Endothelial cell of umbilical vein (primary cell): ENCODE results near the gene MAGI3. TPM values are rescaled to one million over a fixed set of nuclear protein-coding genes. Genes with fewer than 3 reads are reported as not detected.

Experiments used
- BruUV-seq: library from RNA; stranded (reverse); fragments of 400-500 nt; replicated peaks from 2 replicates; lab custom pipeline; 2021; lab: Mats Ljungman, UMichigan
- CTCF ChIA-PET: fragments of 300-600, 350-600 bp; sonication (Branson Sonifier 250); formaldehyde crosslinking; loops from one replicate; lab custom pipeline; 2021; ENCODE audit warnings: antibody characterized with exemption, inconsistent platforms; lab: Charles Lee
- POLR2A ChIA-PET: fragments of 300-600, 350-600 bp; sonication (Branson Sonifier 250); formaldehyde crosslinking; loops from one replicate; lab custom pipeline; 2021; ENCODE audit warnings: antibody characterized with exemption, inconsistent platforms; lab: Charles Lee
- DNase-seq: peaks from one replicate; pipeline ENCODE4 v3.0.0-alpha.2; 2011; ENCODE audit warnings: low read depth, low spot score
- FAIRE-seq: peaks from 2 replicates; lab custom pipeline; 2011; peaks lifted over from hg19 to GRCh38; lab: Jason Lieb, UNC
- H2AFZ ChIP-seq: 2 replicates; pipeline ENCODE4 v1.6.0; 2012; ENCODE audit warnings: low read depth, low read length, control low read depth, inconsistent platforms
- H3K27ac ChIP-seq: 2 replicates; pipeline ENCODE4 v1.5.1; 2011; ENCODE audit warnings: low read depth, mild to moderate bottlenecking, control low read depth, low read length, moderate library complexity; ENCODE audit not compliant: insufficient read depth
- H3K27me3 ChIP-seq, 2 experiments: 2 replicates each; pipeline versions ENCODE4 v1.6.0 to v1.6.1; 2011; ENCODE audit warnings: low read length in 2 of 2, mixed read lengths in 1 of 2; ENCODE audit not compliant: control insufficient read depth in 2 of 2, insufficient read depth in 2 of 2
- H3K36me3 ChIP-seq, 2 experiments: 2 replicates in 1 of 2; 3 replicates in 1 of 2; pipeline ENCODE4 v1.5.1; 2011; ENCODE audit warnings: low read length in 2 of 2, mild to moderate bottlenecking in 1 of 2, moderate library complexity in 1 of 2; ENCODE audit not compliant: control insufficient read depth in 2 of 2, insufficient read depth in 2 of 2; ENCODE audit errors: extremely low read depth in 1 of 2
- H3K4me1 ChIP-seq: 3 replicates; pipeline ENCODE4 v1.5.1; 2011; ENCODE audit warnings: mild to moderate bottlenecking, low read length; ENCODE audit not compliant: control insufficient read depth, insufficient read depth; ENCODE audit errors: extremely low read depth
- H3K4me2 ChIP-seq: 2 replicates; pipeline ENCODE4 v1.6.1; 2011; ENCODE audit warnings: low read length, control low read depth, mixed read lengths; ENCODE audit not compliant: insufficient read depth
- H3K4me3 ChIP-seq, 3 experiments: fragments of 200-600 bp in 1 of 3; sonication (generic), shearing (Covaris generic) in 1 of 3; replicated peaks in 1 of 3; 2 replicates each; pipeline ENCODE4 v1.5.1; 2011 to 2016; ENCODE audit warnings: control low read depth in 3 of 3, low read length in 3 of 3, mild to moderate bottlenecking in 2 of 3, inconsistent platforms in 1 of 3, low read depth in 1 of 3, moderate library complexity in 1 of 3; ENCODE audit not compliant: insufficient read depth in 1 of 3
- H3K79me2 ChIP-seq: 2 replicates; pipeline ENCODE4 v1.6.0; 2012; ENCODE audit warnings: low read length, inconsistent platforms; ENCODE audit not compliant: control insufficient read depth, insufficient read depth
- H3K9ac ChIP-seq: replicated peaks from 2 replicates; pipeline ENCODE3; 2011; ENCODE audit warnings: low read length, control low read depth; ENCODE audit not compliant: insufficient read depth; ENCODE audit errors: extremely low read depth
- H3K9me1 ChIP-seq: replicated peaks from 3 replicates; pipeline ENCODE4 v1.6.0; 2011; ENCODE audit warnings: mild to moderate bottlenecking, low read length; ENCODE audit not compliant: control insufficient read depth, insufficient read depth; ENCODE audit errors: extremely low read depth
- H3K9me3 ChIP-seq: replicated peaks from 2 replicates; pipeline ENCODE4 v1.5.1; 2012; ENCODE audit warnings: low read length, inconsistent platforms; ENCODE audit not compliant: control insufficient read depth, insufficient read depth
- H4K20me1 ChIP-seq: replicated peaks from 2 replicates; pipeline ENCODE3; 2011; ENCODE audit warnings: mild to moderate bottlenecking, low read length; ENCODE audit not compliant: control insufficient read depth, insufficient read depth; ENCODE audit errors: extremely low read depth
- CTCF ChIP-seq, 2 donors: IDR thresholded peaks; 1 replicate in 1 of 2; 2 replicates in 1 of 2; pipeline ENCODE4 v1.5.1; 2011; ENCODE audit warnings: low read length in 2 of 2, mild to moderate bottlenecking in 2 of 2, moderate library complexity in 2 of 2, control low read depth in 1 of 2, inconsistent platforms in 1 of 2, low read depth in 1 of 2; ENCODE audit not compliant: insufficient read depth in 1 of 2; ENCODE audit errors: extremely low read depth in 1 of 2
- EZH2 ChIP-seq: IDR thresholded peaks from 2 replicates; pipeline ENCODE4 v1.6.1; 2012; ENCODE audit warnings: borderline replicate concordance, low read depth, mild to moderate bottlenecking, moderate library complexity, low read length, inconsistent platforms; ENCODE audit not compliant: severe bottlenecking
- FOS ChIP-seq: IDR thresholded peaks from 2 replicates; pipeline ENCODE4 v1.6.1; 2011; ENCODE audit warnings: mild to moderate bottlenecking, low read length, moderate library complexity, borderline replicate concordance; ENCODE audit not compliant: insufficient read depth
- GATA2 ChIP-seq: IDR thresholded peaks from 2 replicates; pipeline ENCODE4 v1.7.0; 2011; ENCODE audit warnings: low read depth, mild to moderate bottlenecking, moderate library complexity, mixed read lengths, low read length; ENCODE audit not compliant: insufficient read length, insufficient read depth
- JUN ChIP-seq: IDR thresholded peaks from 2 replicates; pipeline ENCODE4 v1.6.1; 2011; ENCODE audit warnings: borderline replicate concordance, low read depth; ENCODE audit not compliant: insufficient read length, insufficient read depth
- MAX ChIP-seq: IDR thresholded peaks from 2 replicates; pipeline ENCODE4 v1.6.1; 2011; ENCODE audit not compliant: insufficient read depth, insufficient read length
- MYC ChIP-seq: IDR thresholded peaks from one replicate; pipeline ENCODE4 v1.6.1; 2011; ENCODE audit warnings: mild to moderate bottlenecking, low read depth, low read length
- POLR2A ChIP-seq: IDR thresholded peaks from 2 replicates; pipeline ENCODE4 v1.6.1; 2012; ENCODE audit warnings: low read depth, mild to moderate bottlenecking, control low read depth, low read length
- POLR2AphosphoS5 ChIP-seq: IDR thresholded peaks from 2 replicates; pipeline ENCODE4 v1.6.1; 2012; ENCODE audit warnings: low read depth, mild to moderate bottlenecking, control low read depth, low read length, moderate library complexity; ENCODE audit not compliant: insufficient read depth
- dilution Hi-C: fragments of 300-500 bp; cut with MboI; formaldehyde crosslinking; loops from one replicate; pipeline ENCODE4 v1.15.0; 2019; ENCODE audit warnings: low sequenced_read_pairs; ENCODE audit not compliant: extremely low pct_ligation_motif_present
- intact Hi-C: fragments of 100-400 bp; cut with micrococcal nuclease; formaldehyde crosslinking; loops from one replicate; pipeline ENCODE4 v1.10.0; 2022
- polyA plus RNA-seq, 4 experiments: library from polyadenylated mRNA; depleted of rRNA in 3 of 4; stranded (reverse) in 3 of 4; unstranded in 1 of 4; fragments of >200 nt; gene quantifications; 2 replicates each; pipeline versions ENCODE4 v1.2.1 to v1.2.3, GENCODE V29; 2011 to 2012; ENCODE audit warnings: missing spikeins in 1 of 4
- total RNA-seq: library from RNA; stranded (reverse); gene quantifications from 2 replicates; pipeline ENCODE4 v1.2.3, GENCODE V29; 2021

MAGI3 gene
- total and polyA plus RNA-seq, 2 donors (not counting 3 experiments of a cell fraction or from before 2014, with no cell fraction given), result 2.8 to 16.1 TPM

GRCh38 chr1:113490384-113490783 lies 100.1 kb downstream of the MAGI3 start:
- Histone ChIP-seq H3K9ac (no peak overlapping the region), H3K79me2 (peaks cover 3% of the 10 kb centered on the region), H3K36me3 (no peaks in the 10 kb centered on the region), H3K9me1 (no peaks in the 10 kb centered on the region), H3K4me3 (no peak overlapping the region), H3K4me2 (no peak overlapping the region), H3K27me3 (no peaks in the 10 kb centered on the region), H3K9me3 (no peaks in the 10 kb centered on the region), H3K4me1 (no peaks in the 10 kb centered on the region), H2AFZ (no peak overlapping the region), H3K27ac (no peak overlapping the region), H4K20me1 (no peaks in the 10 kb centered on the region)
- DNase-seq (no peak), FAIRE-seq (no peak)
- no TSS peak for BruUV-seq
- intact Hi-C loops (no loop called here), dilution Hi-C loops (no loop called here)
- no peak for TF ChIP-seq CTCF (IDR thresholded peaks at IDR 0.05; ENCODE audit: extremely low read depth in 1 of 2, insufficient read depth in 1 of 2, low read depth in 1 of 2, low read length in 2 of 2)
- TF ChIP-seq MYC, result no peak
- no peak for TF ChIP-seq FOS
- TF ChIP-seq POLR2A, result no peak
- no peak for TF ChIP-seq MAX
- TF ChIP-seq EZH2, result no peak
- TF ChIP-seq JUN, result no peak
- TF ChIP-seq POLR2AphosphoS5, result no peak
- TF ChIP-seq GATA2, result no peak
- ChIA-PET POLR2A (no interaction called here), CTCF (no interaction called here)
